Keratinocyte (primary cell): ENCODE results near the gene SAMD4B. TPM values are rescaled to one million over a fixed set of nuclear protein-coding genes. Genes with fewer than 3 reads are reported as not detected.

Experiments used
- DNase-seq: peaks from one replicate; pipeline ENCODE4 v3.0.0-alpha.2; 2011; ENCODE audit warnings: low read depth, missing footprints, low spot score
- FAIRE-seq: peaks from 2 replicates; lab custom pipeline; 2011; peaks lifted over from hg19 to GRCh38; lab: Jason Lieb, UNC
- H2AFZ ChIP-seq: 2 replicates; pipeline ENCODE4 v1.6.0; 2012; ENCODE audit warnings: low read length, control low read depth, inconsistent platforms; ENCODE audit not compliant: control insufficient read depth
- H3K27ac ChIP-seq: 2 replicates; pipeline ENCODE4 v1.5.1; 2011; ENCODE audit warnings: low read length; ENCODE audit not compliant: control insufficient read depth, insufficient read depth
- H3K27me3 ChIP-seq: 3 replicates; pipeline ENCODE4 v1.6.0; 2011; ENCODE audit warnings: low read length; ENCODE audit not compliant: control insufficient read depth, insufficient read depth; ENCODE audit errors: extremely low read depth
- H3K36me3 ChIP-seq, 2 experiments: 2 replicates in 1 of 2; 3 replicates in 1 of 2; pipeline ENCODE4 v1.5.1; 2011; ENCODE audit warnings: low read length in 2 of 2, mild to moderate bottlenecking in 1 of 2; ENCODE audit not compliant: control insufficient read depth in 2 of 2, insufficient read depth in 2 of 2; ENCODE audit errors: extremely low read depth in 1 of 2
- H3K4me1 ChIP-seq: 3 replicates; pipeline ENCODE4 v1.5.1; 2011; ENCODE audit warnings: low read length; ENCODE audit not compliant: control insufficient read depth, insufficient read depth; ENCODE audit errors: extremely low read depth
- H3K4me2 ChIP-seq: 3 replicates; pipeline ENCODE4 v1.6.0; 2011; ENCODE audit warnings: low read depth, low read length; ENCODE audit not compliant: control insufficient read depth, insufficient read depth; ENCODE audit errors: extremely low read depth
- H3K4me3 ChIP-seq, 3 experiments: fragments of 200-600 bp in 1 of 3; sonication (generic) in 1 of 3; 2 replicates in 2 of 3; 3 replicates in 1 of 3; pipeline ENCODE4 v1.5.1; 2011 to 2016; ENCODE audit warnings: low read length in 3 of 3, mild to moderate bottlenecking in 3 of 3, control low read depth in 2 of 3, inconsistent platforms in 1 of 3, low read depth in 1 of 3, mixed read lengths in 1 of 3, mixed run types in 1 of 3, moderate library complexity in 1 of 3; ENCODE audit not compliant: control insufficient read depth in 2 of 3, insufficient read depth in 2 of 3; ENCODE audit errors: extremely low read depth in 1 of 3
- H3K79me2 ChIP-seq: 2 replicates; pipeline ENCODE4 v1.6.0; 2012; ENCODE audit warnings: low read length; ENCODE audit not compliant: control insufficient read depth, insufficient read depth
- H3K9ac ChIP-seq: 3 replicates; pipeline ENCODE4 v1.6.0; 2011; ENCODE audit warnings: low read length; ENCODE audit not compliant: control insufficient read depth, insufficient read depth; ENCODE audit errors: extremely low read depth
- H3K9me1 ChIP-seq: 3 replicates; pipeline ENCODE4 v1.6.0; 2011; ENCODE audit warnings: low read length; ENCODE audit not compliant: control insufficient read depth, insufficient read depth; ENCODE audit errors: extremely low read depth
- H3K9me3 ChIP-seq: 2 replicates; pipeline ENCODE4 v1.5.1; 2012; ENCODE audit warnings: low read depth, low read length; ENCODE audit not compliant: control insufficient read depth
- H4K20me1 ChIP-seq: 3 replicates; pipeline ENCODE4 v1.6.0; 2011; ENCODE audit warnings: low read length; ENCODE audit not compliant: control insufficient read depth, insufficient read depth; ENCODE audit errors: extremely low read depth
- CTCF ChIP-seq, 3 experiments: IDR thresholded peaks in 1 of 3; conservative IDR thresholded peaks in 1 of 3; optimal IDR thresholded peaks in 1 of 3; 2 replicates in 2 of 3; 3 replicates in 1 of 3; pipeline versions ENCODE3 to v1.5.1; 2011; ENCODE audit warnings: low read length in 3 of 3, mild to moderate bottlenecking in 3 of 3, moderate library complexity in 2 of 3, control low read depth in 1 of 3, inconsistent platforms in 1 of 3; ENCODE audit not compliant: insufficient read depth in 2 of 3; ENCODE audit errors: extremely low read depth in 1 of 3
- EZH2 ChIP-seq: IDR thresholded peaks from one replicate; pipeline ENCODE4 v1.6.1; 2012; ENCODE audit warnings: inconsistent platforms, mild to moderate bottlenecking, low read length, moderate library complexity
- dilution Hi-C: fragments of 300-500 bp; cut with MboI; formaldehyde crosslinking; loops from one replicate; pipeline ENCODE4 v1.7.0; 2020; ENCODE audit warnings: low sequenced_read_pairs; ENCODE audit not compliant: extremely low pct_ligation_motif_present
- polyA plus RNA-seq, 5 experiments: library from polyadenylated mRNA; depleted of rRNA in 3 of 5; stranded (reverse) in 3 of 5; stranded (forward) in 1 of 5; unstranded in 1 of 5; fragments of >200 nt; gene quantifications; 1 replicate in 1 of 5; 2 replicates in 3 of 5; 3 replicates in 1 of 5; pipeline versions ENCODE4 v1.2.1 to v1.2.3, GENCODE V29; 2011 to 2012; ENCODE audit warnings: missing spikeins in 2 of 5, low read depth in 1 of 5, low replicate concordance in 1 of 5

The SAMD4B gene
- polyA plus RNA-seq, 1 donor (not counting 4 experiments of a cell fraction or from before 2014, with no cell fraction given), result 20.9 TPM

DNA sequence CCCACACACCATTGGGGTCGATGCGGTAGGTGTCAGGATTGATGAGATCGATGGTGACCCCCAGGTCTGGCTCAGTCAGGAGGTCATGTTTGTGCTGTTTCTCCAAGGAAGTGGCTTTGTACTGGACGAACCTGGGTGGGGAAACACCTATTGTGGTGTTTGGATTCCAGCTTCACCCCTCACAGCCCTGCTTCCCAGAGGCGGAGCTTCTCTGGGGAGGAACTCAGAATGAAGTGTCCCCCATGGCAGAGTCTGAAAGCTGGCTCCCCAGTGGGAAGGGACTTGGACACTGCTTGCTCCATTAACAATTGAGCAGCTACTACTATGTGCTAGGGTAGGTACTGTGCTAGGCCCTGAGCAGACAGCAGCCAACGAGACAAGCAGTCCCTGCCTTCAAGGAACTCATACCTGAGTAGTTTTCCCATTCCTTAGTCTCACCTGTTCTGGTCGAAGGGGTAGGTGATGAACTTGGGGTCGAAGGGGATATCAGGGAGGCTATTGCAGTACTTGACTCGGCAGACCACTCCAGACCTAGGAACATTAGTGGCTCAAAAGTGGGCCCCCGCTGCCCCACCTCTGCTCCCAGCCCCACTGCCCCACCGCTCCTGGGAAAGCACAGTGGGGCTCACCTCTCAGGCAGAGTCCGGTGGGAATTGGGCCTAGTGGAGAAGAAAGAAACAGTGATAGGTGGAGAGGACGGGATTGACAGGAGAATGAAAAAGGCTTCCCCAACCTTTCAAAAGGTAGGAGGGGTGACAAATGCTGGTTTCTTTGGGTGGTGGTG lies 47.6 kb downstream of the SAMD4B start:
- FAIRE-seq (no peak), DNase-seq (no peak)
- peak overlapping the region; percentile 92 for H3K27ac ChIP-seq
- peaks cover 20% of the 10 kb centered on the region for H3K79me2 ChIP-seq
- no peaks in the 10 kb centered on the region for H3K27me3 ChIP-seq
- peaks cover 43 to 46% of the 10 kb centered on the region in 2 experiments for H3K36me3 ChIP-seq
- H2AFZ ChIP-seq, result no peak overlapping the region
- TF ChIP-seq EZH2 (no peak), CTCF (optimal IDR thresholded peaks at IDR 0.05 in 1 of 3, IDR thresholded peaks at IDR 0.05 in 1 of 3, conservative IDR thresholded peaks at IDR 0.05 in 1 of 3; ENCODE audit: extremely low read depth in 1 of 3, insufficient read depth in 2 of 3, low read length in 3 of 3) (no peak)
- H3K4me1 ChIP-seq, result peaks cover 15% of the 10 kb centered on the region
- H3K9ac ChIP-seq, result peak overlapping the region; percentile 95
- peaks cover 3% of the 10 kb centered on the region for H3K9me1 ChIP-seq
- no peaks in the 10 kb centered on the region for H4K20me1 ChIP-seq
- H3K9me3 ChIP-seq, result no peaks in the 10 kb centered on the region
- peak overlapping the region; percentile 79 for H3K4me2 ChIP-seq
- dilution Hi-C loops, result no loop called here
- peak overlapping the region; percentile 60 to 78 (median 76) for H3K4me3 ChIP-seq

DNA sequence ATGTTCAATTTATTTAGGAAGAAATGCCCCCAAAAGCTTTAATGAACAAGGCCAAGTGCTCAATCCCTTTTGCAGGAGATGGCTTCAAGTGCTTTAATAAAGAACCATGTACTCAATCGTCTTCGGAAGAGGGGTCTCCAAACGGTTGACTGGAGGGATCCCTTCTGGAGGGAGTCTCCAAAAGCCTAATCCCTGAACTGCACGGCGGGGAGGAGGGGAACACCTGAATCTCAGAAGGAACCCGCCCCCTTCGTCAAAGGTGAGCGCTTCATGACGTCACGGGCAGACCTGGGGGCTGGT lies 48.2 kb downstream of the SAMD4B start:
- TF ChIP-seq EZH2, result no peak
- TF ChIP-seq CTCF (optimal IDR thresholded peaks at IDR 0.05 in 1 of 3, IDR thresholded peaks at IDR 0.05 in 1 of 3, conservative IDR thresholded peaks at IDR 0.05 in 1 of 3; ENCODE audit: extremely low read depth in 1 of 3, insufficient read depth in 2 of 3, low read length in 3 of 3), result no peak
- dilution Hi-C loops, result no loop called here
- Histone ChIP-seq H3K9me1 (peaks cover 3% of the 10 kb centered on the region), H3K27me3 (no peaks in the 10 kb centered on the region), H2AFZ (peak overlapping the region; percentile 62), H3K4me1 (peaks cover 15% of the 10 kb centered on the region), H3K36me3 (peaks cover 39 to 49% of the 10 kb centered on the region in 2 experiments), H3K27ac (peak overlapping the region; percentile 92), H3K9me3 (no peaks in the 10 kb centered on the region), H3K4me3 (peak overlapping the region; percentile 60 to 78 (median 76)), H3K9ac (peak overlapping the region; percentile 95), H4K20me1 (no peaks in the 10 kb centered on the region), H3K79me2 (peaks cover 20% of the 10 kb centered on the region), H3K4me2 (peak overlapping the region; percentile 79)
- DNase-seq, result no peak
- FAIRE-seq, result no peak
